ENCODE measurements around the gene PPP1R37.

The PPP1R37 gene

DNA sequence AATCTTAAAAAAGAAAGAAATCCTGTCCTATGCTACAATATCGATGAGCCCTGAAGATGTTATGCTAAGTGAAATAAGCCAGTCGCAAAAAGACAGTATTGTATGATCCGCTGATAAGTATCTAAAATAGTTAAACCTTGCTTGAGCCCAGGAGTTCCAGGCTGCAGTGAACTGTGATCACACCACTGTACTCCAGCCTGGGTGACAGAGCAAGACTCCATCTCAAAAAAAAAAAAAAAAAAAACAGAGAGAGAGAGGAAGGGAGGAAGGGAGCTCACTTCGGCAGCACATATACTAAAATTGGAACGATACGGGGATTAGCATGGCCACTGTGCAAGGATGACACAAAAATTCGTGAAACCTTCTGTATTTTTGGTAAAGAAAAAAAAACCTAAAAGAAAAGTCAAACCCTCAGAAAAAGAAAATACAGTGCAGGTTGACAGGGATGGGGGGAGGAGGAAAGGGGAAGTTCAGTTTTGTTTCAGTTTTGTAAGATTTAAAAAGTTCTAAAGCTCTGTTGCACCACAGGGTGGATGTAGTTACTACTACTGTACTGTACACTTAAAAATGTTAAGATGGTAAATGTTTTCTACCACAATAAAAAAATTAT lies 45.7 kb upstream of the PPP1R37 start:
- no peak overlapping the region for H2BK15ac ChIP-seq (ENCODE audit: low read depth, poor library complexity, severe bottlenecking)
- H3K27me3 ChIP-seq (ENCODE audit: control insufficient read depth in 1 of 2, insufficient read depth in 1 of 2, low read length in 2 of 2), result no peaks in the 10 kb centered on the region
- no peak overlapping the region for H2BK120ac ChIP-seq (ENCODE audit: low read depth, low read length)
- H3K36me3 ChIP-seq (ENCODE audit: control insufficient read depth in 1 of 2, insufficient read depth in 2 of 2, low read depth in 1 of 2, low read length in 2 of 2), result peaks cover 44 to 48% of the 10 kb centered on the region in 2 experiments
- no peak overlapping the region for H3K18ac ChIP-seq (ENCODE audit: low read depth in 1 of 2, low read length in 2 of 2)
- no peak overlapping the region for H2AFZ ChIP-seq (ENCODE audit: low read depth, low read length)
- peaks cover 10% of the 10 kb centered on the region for H3K4me1 ChIP-seq (ENCODE audit: control insufficient read depth, insufficient read depth, low read depth, low read length)
- H2BK5ac ChIP-seq (ENCODE audit: low read depth, low read length, poor library complexity, severe bottlenecking), result no peak overlapping the region
- H3K4ac ChIP-seq (ENCODE audit: low read depth in 1 of 2, low read length in 2 of 2), result no peak overlapping the region
- H2BK12ac ChIP-seq (ENCODE audit: low read length in 2 of 2), result no peak overlapping the region
- DNase-seq, result no peak
- no peak overlapping the region for H3K4me3 ChIP-seq (ENCODE audit: insufficient read depth in 1 of 2, low read depth in 1 of 2, low read length in 2 of 2)
- H3K14ac ChIP-seq (ENCODE audit: low read length in 2 of 2), result no peak overlapping the region
- no peak overlapping the region for H3K9ac ChIP-seq (ENCODE audit: low read length)
- no peak overlapping the region for H4K8ac ChIP-seq (ENCODE audit: low read length)
- H4K91ac ChIP-seq (ENCODE audit: low read length), result no peak overlapping the region
- 95% methylated on average over 3 of the region's 7 CpGs for WGBS
- H3K27ac ChIP-seq (ENCODE audit: low read length, poor library complexity, severe bottlenecking), result no peak overlapping the region
- no peak overlapping the region for H3K23ac ChIP-seq (ENCODE audit: low read length in 2 of 2)
- peaks cover 12% of the 10 kb centered on the region for H3K79me1 ChIP-seq (replicated peaks; ENCODE audit: low read length, poor library complexity, severe bottlenecking)
- no peak overlapping the region for H3K4me2 ChIP-seq (ENCODE audit: low read length, poor library complexity, severe bottlenecking)
- H2AK5ac ChIP-seq (ENCODE audit: low read length, severe bottlenecking), result no peak overlapping the region
- H3K9me3 ChIP-seq (ENCODE audit: control insufficient read depth, low read length), result no peaks in the 10 kb centered on the region

DNA sequence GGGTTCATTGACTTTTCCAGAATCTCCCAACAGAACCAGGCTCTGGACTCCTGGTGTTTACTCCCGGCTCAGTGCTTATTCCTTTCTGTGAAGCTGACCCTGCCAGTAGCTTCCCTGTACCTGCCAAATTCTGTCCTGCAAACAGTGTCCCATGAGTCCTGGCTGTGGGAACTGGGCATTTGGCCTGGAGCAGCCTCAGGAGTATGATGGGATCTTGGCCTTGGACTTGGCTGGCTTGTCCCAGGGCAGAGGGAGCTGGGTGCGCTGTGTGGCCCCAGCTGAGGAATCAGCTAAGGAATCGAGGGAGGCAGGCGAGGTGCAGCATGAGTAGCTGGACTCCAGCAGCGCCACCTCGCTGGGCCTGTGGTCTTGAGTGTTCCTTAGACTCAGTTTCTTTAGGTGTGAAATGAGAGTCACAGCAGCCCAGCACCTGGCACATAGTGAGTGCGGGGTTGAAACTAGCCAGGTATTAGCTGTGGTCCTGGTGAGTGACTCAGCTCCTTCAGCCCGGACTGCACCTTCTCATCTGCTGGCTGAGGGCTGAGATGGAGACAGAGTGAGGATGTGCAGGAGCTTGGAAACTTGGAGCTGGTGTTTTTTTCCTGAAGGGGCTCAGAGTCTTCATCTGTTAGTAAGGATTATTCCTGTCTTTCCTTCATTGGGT lies 43.8 kb upstream of the PPP1R37 start:
- no peak for DNase-seq
- no peak overlapping the region for H2BK120ac ChIP-seq (ENCODE audit: low read depth, low read length)
- 97% methylated on average over 8 of the region's 8 CpGs for WGBS
- H3K36me3 ChIP-seq (ENCODE audit: control insufficient read depth in 1 of 2, insufficient read depth in 2 of 2, low read depth in 1 of 2, low read length in 2 of 2), result peaks cover 48 to 53% of the 10 kb centered on the region in 2 experiments
- H2AK5ac ChIP-seq (ENCODE audit: low read length, severe bottlenecking), result no peak overlapping the region
- no peak overlapping the region for H2BK5ac ChIP-seq (ENCODE audit: low read depth, low read length, poor library complexity, severe bottlenecking)
- no peak overlapping the region for H3K4ac ChIP-seq (ENCODE audit: low read depth in 1 of 2, low read length in 2 of 2)
- H3K23ac ChIP-seq (ENCODE audit: low read length in 2 of 2), result peak overlapping the region in 1 of 2 experiments; percentile 17
- H2BK12ac ChIP-seq (ENCODE audit: low read length in 2 of 2), result no peak overlapping the region
- no peak overlapping the region for H3K18ac ChIP-seq (ENCODE audit: low read depth in 1 of 2, low read length in 2 of 2)
- no peaks in the 10 kb centered on the region for H3K9me3 ChIP-seq (ENCODE audit: control insufficient read depth, low read length)
- H2BK15ac ChIP-seq (ENCODE audit: low read depth, poor library complexity, severe bottlenecking), result no peak overlapping the region
- H3K14ac ChIP-seq (ENCODE audit: low read length in 2 of 2), result peak overlapping the region in 1 of 2 experiments; percentile 53
- H3K4me1 ChIP-seq (ENCODE audit: control insufficient read depth, insufficient read depth, low read depth, low read length), result peaks cover 7% of the 10 kb centered on the region
- H3K9ac ChIP-seq (ENCODE audit: low read length), result no peak overlapping the region
- H4K91ac ChIP-seq (ENCODE audit: low read length), result no peak overlapping the region
- no peaks in the 10 kb centered on the region for H3K27me3 ChIP-seq (ENCODE audit: control insufficient read depth in 1 of 2, insufficient read depth in 1 of 2, low read length in 2 of 2)
- no peak overlapping the region for H4K8ac ChIP-seq (ENCODE audit: low read length)
- H2AFZ ChIP-seq (ENCODE audit: low read depth, low read length), result no peak overlapping the region
- H3K4me2 ChIP-seq (ENCODE audit: low read length, poor library complexity, severe bottlenecking), result no peak overlapping the region
- peaks cover 21% of the 10 kb centered on the region for H3K79me1 ChIP-seq (replicated peaks; ENCODE audit: low read length, poor library complexity, severe bottlenecking)
- H3K4me3 ChIP-seq (ENCODE audit: insufficient read depth in 1 of 2, low read depth in 1 of 2, low read length in 2 of 2), result no peak overlapping the region
- no peak overlapping the region for H3K27ac ChIP-seq (ENCODE audit: low read length, poor library complexity, severe bottlenecking)

DNA sequence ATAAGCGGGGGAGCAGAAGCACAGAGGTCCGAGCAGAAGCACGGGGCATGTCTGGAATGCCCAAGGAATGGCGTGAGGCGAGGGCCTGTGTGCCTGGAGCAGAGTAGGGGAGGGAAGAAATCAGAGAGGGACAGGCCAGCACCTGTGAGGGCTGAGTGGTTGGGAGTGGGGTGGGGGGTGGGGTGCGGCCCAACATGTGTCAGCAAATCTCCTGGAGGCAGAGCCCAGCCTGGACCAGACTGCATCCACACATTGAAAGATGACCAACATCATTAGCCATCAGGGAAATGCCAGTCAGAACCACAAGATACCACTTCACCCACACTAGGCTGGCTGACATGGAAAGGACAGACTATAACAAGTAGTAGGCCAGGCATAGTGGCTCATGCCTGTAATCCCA lies 42.9 kb upstream of the PPP1R37 start:
- Histone ChIP-seq H3K27me3 (ENCODE audit: control insufficient read depth in 1 of 2, insufficient read depth in 1 of 2, low read length in 2 of 2) (no peaks in the 10 kb centered on the region), H2AFZ (ENCODE audit: low read depth, low read length) (no peak overlapping the region), H3K4me3 (ENCODE audit: insufficient read depth in 1 of 2, low read depth in 1 of 2, low read length in 2 of 2) (no peak overlapping the region), H3K14ac (ENCODE audit: low read length in 2 of 2) (no peak overlapping the region), H3K4ac (ENCODE audit: low read depth in 1 of 2, low read length in 2 of 2) (no peak overlapping the region), H2AK5ac (ENCODE audit: low read length, severe bottlenecking) (no peak overlapping the region), H4K8ac (ENCODE audit: low read length) (no peak overlapping the region), H3K79me1 (replicated peaks; ENCODE audit: low read length, poor library complexity, severe bottlenecking) (peaks cover 22% of the 10 kb centered on the region), H3K9ac (ENCODE audit: low read length) (no peak overlapping the region), H2BK12ac (ENCODE audit: low read length in 2 of 2) (no peak overlapping the region), H3K4me2 (ENCODE audit: low read length, poor library complexity, severe bottlenecking) (no peak overlapping the region), H3K9me3 (ENCODE audit: control insufficient read depth, low read length) (no peaks in the 10 kb centered on the region), H3K23ac (ENCODE audit: low read length in 2 of 2) (no peak overlapping the region), H2BK120ac (ENCODE audit: low read depth, low read length) (no peak overlapping the region), H2BK5ac (ENCODE audit: low read depth, low read length, poor library complexity, severe bottlenecking) (no peak overlapping the region), H3K4me1 (ENCODE audit: control insufficient read depth, insufficient read depth, low read depth, low read length) (peaks cover 7% of the 10 kb centered on the region), H2BK15ac (ENCODE audit: low read depth, poor library complexity, severe bottlenecking) (no peak overlapping the region), H3K27ac (ENCODE audit: low read length, poor library complexity, severe bottlenecking) (no peak overlapping the region), H3K18ac (ENCODE audit: low read depth in 1 of 2, low read length in 2 of 2) (no peak overlapping the region), H4K91ac (ENCODE audit: low read length) (no peak overlapping the region), H3K36me3 (ENCODE audit: control insufficient read depth in 1 of 2, insufficient read depth in 2 of 2, low read depth in 1 of 2, low read length in 2 of 2) (peaks cover 48 to 52% of the 10 kb centered on the region in 2 experiments)
- DNase-seq, result no peak
- 91% methylated on average over 5 of the region's 6 CpGs for WGBS

- H2BK5ac ChIP-seq (ENCODE audit: low read depth, low read length, poor library complexity, severe bottlenecking), result no peak overlapping the region
- H3K36me3 ChIP-seq (ENCODE audit: control insufficient read depth in 1 of 2, insufficient read depth in 2 of 2, low read depth in 1 of 2, low read length in 2 of 2), result peaks cover 52 to 57% of the 10 kb centered on the region in 2 experiments
- H3K14ac ChIP-seq (ENCODE audit: low read length in 2 of 2), result no peak overlapping the region
- no peak for DNase-seq
- no peak overlapping the region for H4K8ac ChIP-seq (ENCODE audit: low read length)
- peaks cover 38% of the 10 kb centered on the region for H3K79me1 ChIP-seq (replicated peaks; ENCODE audit: low read length, poor library complexity, severe bottlenecking)
- no peaks in the 10 kb centered on the region for H3K27me3 ChIP-seq (ENCODE audit: control insufficient read depth in 1 of 2, insufficient read depth in 1 of 2, low read length in 2 of 2)
- no peak overlapping the region for H3K4ac ChIP-seq (ENCODE audit: low read depth in 1 of 2, low read length in 2 of 2)
- H3K4me2 ChIP-seq (ENCODE audit: low read length, poor library complexity, severe bottlenecking), result no peak overlapping the region
- no peak overlapping the region for H2BK15ac ChIP-seq (ENCODE audit: low read depth, poor library complexity, severe bottlenecking)
- no peak overlapping the region for H2AFZ ChIP-seq (ENCODE audit: low read depth, low read length)
- no peak overlapping the region for H3K23ac ChIP-seq (ENCODE audit: low read length in 2 of 2)
- H4K91ac ChIP-seq (ENCODE audit: low read length), result no peak overlapping the region
- no peak overlapping the region for H3K18ac ChIP-seq (ENCODE audit: low read depth in 1 of 2, low read length in 2 of 2)
- H3K4me1 ChIP-seq (ENCODE audit: control insufficient read depth, insufficient read depth, low read depth, low read length), result peaks cover 7% of the 10 kb centered on the region
- no peak overlapping the region for H2BK12ac ChIP-seq (ENCODE audit: low read length in 2 of 2)
- H2AK5ac ChIP-seq (ENCODE audit: low read length, severe bottlenecking), result no peak overlapping the region
- H3K9me3 ChIP-seq (ENCODE audit: control insufficient read depth, low read length), result no peaks in the 10 kb centered on the region
- no peak overlapping the region for H3K4me3 ChIP-seq (ENCODE audit: insufficient read depth in 1 of 2, low read depth in 1 of 2, low read length in 2 of 2)
- H3K9ac ChIP-seq (ENCODE audit: low read length), result no peak overlapping the region
- no peak overlapping the region for H2BK120ac ChIP-seq (ENCODE audit: low read depth, low read length)
- WGBS, result 88% methylated on average over 9 of the region's 9 CpGs
- no peak overlapping the region for H3K27ac ChIP-seq (ENCODE audit: low read length, poor library complexity, severe bottlenecking)
Observed at GRCh38 chr19:45051929-45052579, 40.9 kb upstream of the PPP1R37 start.

Data from mesenchymal stem cell (in vitro differentiated cells and primary cell).